H1 (cell line): Measurements from ENCODE around the gene FAT3. TPM values are rescaled to one million over a fixed set of nuclear protein-coding genes. Genes with fewer than 3 reads are reported as not detected.

Source experiments
- CTCF ChIA-PET: fragments of 300-600 bp; sonication (Branson Sonifier 250); formaldehyde crosslinking; loops from one replicate; lab custom pipeline; 2021; ENCODE audit not compliant: partially characterized antibody; lab: Charles Lee
- POLR2A ChIA-PET: fragments of 300-600 bp; sonication (Branson Sonifier 250); formaldehyde crosslinking; loops from one replicate; lab custom pipeline; 2021; ENCODE audit warnings: inconsistent platforms; ENCODE audit not compliant: partially characterized antibody; lab: Charles Lee
- DNase-seq, 2 experiments: peaks; one replicate each; pipeline versions ENCODE4 v3.0.0 to v3.0.0-alpha.2; 2010 to 2022; ENCODE audit warnings: low spot score in 2 of 2, low read depth in 1 of 2, mixed read lengths in 1 of 2
- FAIRE-seq: peaks from 2 replicates; lab custom pipeline; 2011; peaks lifted over from hg19 to GRCh38; lab: Jason Lieb, UNC
- H2AFZ ChIP-seq: 2 replicates; pipeline ENCODE4 v1.8.1; 2012; ENCODE audit warnings: low read length, inconsistent platforms
- H2AK5ac ChIP-seq: 2 replicates; pipeline ENCODE4 v1.6.1; 2013; ENCODE audit warnings: low read depth, low read length
- H2BK120ac ChIP-seq: replicated peaks from 2 replicates; pipeline ENCODE3; 2013; ENCODE audit warnings: low read depth, low read length, inconsistent platforms
- H2BK12ac ChIP-seq: 2 replicates; pipeline ENCODE4 v1.6.1; 2013; ENCODE audit warnings: low read depth, low read length
- H2BK15ac ChIP-seq: 2 replicates; pipeline ENCODE4 v1.6.1; 2013; ENCODE audit warnings: low read length
- H2BK20ac ChIP-seq: 2 replicates; pipeline ENCODE4 v1.6.1; 2013; ENCODE audit warnings: low read length
- H2BK5ac ChIP-seq: 2 replicates; pipeline ENCODE4 v1.6.1; 2013; ENCODE audit warnings: low read depth, low read length
- H3K14ac ChIP-seq: 2 replicates; pipeline ENCODE4 v1.6.1; 2013; ENCODE audit warnings: inconsistent platforms; ENCODE audit not compliant: insufficient read length
- H3K18ac ChIP-seq: 2 replicates; pipeline ENCODE4 v1.6.1; 2013; ENCODE audit warnings: low read length; ENCODE audit errors: extremely low read depth
- H3K23ac ChIP-seq: 2 replicates; pipeline ENCODE4 v1.6.1; 2013; ENCODE audit warnings: inconsistent platforms; ENCODE audit not compliant: insufficient read length
- H3K23me2 ChIP-seq: 2 replicates; pipeline ENCODE4 v1.6.1; 2013; ENCODE audit warnings: low read depth, low read length
- H3K27ac ChIP-seq: 2 replicates; pipeline ENCODE4 v1.6.1; 2011; ENCODE audit warnings: low read depth, low read length, inconsistent platforms
- H3K27me3 ChIP-seq, 4 experiments: replicated peaks in 1 of 4; 1 replicate in 1 of 4; 2 replicates in 3 of 4; pipeline versions ENCODE4 v1.6.1 to v1.8.1; 2011 to 2013; ENCODE audit warnings: low read length in 3 of 4, mild to moderate bottlenecking in 3 of 4, inconsistent platforms in 2 of 4, mixed read lengths in 2 of 4, moderate library complexity in 1 of 4; ENCODE audit not compliant: control insufficient read depth in 3 of 4, insufficient read depth in 3 of 4; ENCODE audit errors: extremely low read depth in 1 of 4
- H3K36me3 ChIP-seq, 4 experiments: 2 replicates each; pipeline versions ENCODE4 v1.6.1 to v1.8.1; 2011 to 2013; ENCODE audit warnings: mild to moderate bottlenecking in 4 of 4, low read length in 3 of 4, moderate library complexity in 2 of 4, control low read depth in 1 of 4, inconsistent platforms in 1 of 4; ENCODE audit not compliant: insufficient read depth in 4 of 4, control insufficient read depth in 2 of 4
- H3K4ac ChIP-seq: replicated peaks from 2 replicates; pipeline ENCODE3; 2013; ENCODE audit warnings: low read length, low read depth, mixed read lengths, inconsistent platforms; ENCODE audit not compliant: insufficient read length
- H3K4me1 ChIP-seq, 4 experiments: replicated peaks in 1 of 4; 1 replicate in 1 of 4; 2 replicates in 3 of 4; pipeline versions ENCODE4 v1.6.1 to v1.8.1; 2011 to 2013; ENCODE audit warnings: low read length in 3 of 4, inconsistent platforms in 2 of 4, mixed read lengths in 1 of 4; ENCODE audit not compliant: insufficient read depth in 4 of 4, control insufficient read depth in 3 of 4
- H3K4me2 ChIP-seq, 2 experiments: 2 replicates each; pipeline versions ENCODE4 v1.6.1 to v1.8.1; 2011 to 2013; ENCODE audit warnings: low read depth in 2 of 2, low read length in 2 of 2, control low read depth in 1 of 2, inconsistent platforms in 1 of 2, mild to moderate bottlenecking in 1 of 2; ENCODE audit not compliant: insufficient read depth in 1 of 2
- H3K4me3 ChIP-seq, 4 experiments: fragments of 200-600, 300-600 bp in 1 of 4; sonication (generic), shearing (Covaris generic), sonication (Bioruptor Twin) in 1 of 4; 2 replicates each; pipeline versions ENCODE4 v1.5.1 to v1.8.1; 2011 to 2016; ENCODE audit warnings: low read length in 4 of 4, low read depth in 3 of 4, control low read depth in 2 of 4, inconsistent platforms in 2 of 4, mild to moderate bottlenecking in 2 of 4, mixed read lengths in 1 of 4, moderate library complexity in 1 of 4; ENCODE audit not compliant: insufficient read depth in 2 of 4; ENCODE audit errors: extremely low read depth in 1 of 4
- H3K56ac ChIP-seq: replicated peaks from 2 replicates; pipeline ENCODE3; 2013; ENCODE audit warnings: low read depth, mild to moderate bottlenecking, mixed read lengths, low read length, inconsistent platforms; ENCODE audit not compliant: insufficient read length
- H3K79me1 ChIP-seq: 2 replicates; pipeline ENCODE4 v1.6.1; 2013; ENCODE audit warnings: low read depth, low read length, control low read depth
- H3K79me2 ChIP-seq, 2 experiments: 2 replicates each; pipeline versions ENCODE4 v1.6.1 to v1.8.1; 2012 to 2013; ENCODE audit warnings: low read length in 2 of 2, mild to moderate bottlenecking in 2 of 2, inconsistent platforms in 1 of 2; ENCODE audit not compliant: insufficient read depth in 2 of 2, control insufficient read depth in 1 of 2
- H3K9ac ChIP-seq, 4 experiments: replicated peaks in 1 of 4; 1 replicate in 1 of 4; 2 replicates in 3 of 4; pipeline versions ENCODE4 v1.6.1 to v1.8.1; 2011 to 2013; ENCODE audit warnings: low read depth in 3 of 4, low read length in 3 of 4, control low read depth in 2 of 4, mild to moderate bottlenecking in 2 of 4, moderate library complexity in 2 of 4, inconsistent platforms in 1 of 4; ENCODE audit errors: extremely low read depth in 1 of 4
- H3K9me3 ChIP-seq, 2 experiments: 2 replicates each; pipeline versions ENCODE4 v1.6.1 to v1.8.1; 2012 to 2013; ENCODE audit warnings: mild to moderate bottlenecking in 2 of 2, moderate library complexity in 2 of 2, control low read depth in 1 of 2, inconsistent platforms in 1 of 2, low read depth in 1 of 2, low read length in 1 of 2, mixed read lengths in 1 of 2; ENCODE audit not compliant: insufficient read depth in 2 of 2
- H4K20me1 ChIP-seq, 2 experiments: replicated peaks in 1 of 2; 2 replicates each; pipeline versions ENCODE3 to v1.8.1; 2011 to 2013; ENCODE audit warnings: inconsistent platforms in 2 of 2, low read length in 2 of 2, mild to moderate bottlenecking in 1 of 2; ENCODE audit not compliant: insufficient read depth in 2 of 2, control insufficient read depth in 1 of 2
- H4K5ac ChIP-seq: 2 replicates; pipeline ENCODE4 v1.6.1; 2013; ENCODE audit warnings: low read length, low read depth, mixed read lengths, inconsistent platforms; ENCODE audit not compliant: insufficient read length
- H4K8ac ChIP-seq: 2 replicates; pipeline ENCODE4 v1.8.0; 2013; ENCODE audit warnings: mild to moderate bottlenecking, moderate library complexity, low read length, inconsistent platforms; ENCODE audit not compliant: insufficient read depth; ENCODE audit errors: extremely low read depth
- H4K91ac ChIP-seq: replicated peaks from 2 replicates; pipeline ENCODE3; 2013; ENCODE audit warnings: low read length, mixed read lengths, inconsistent platforms; ENCODE audit not compliant: insufficient read length
- CTCF ChIP-seq, 3 experiments: IDR thresholded peaks; 1 replicate in 2 of 3; 2 replicates in 1 of 3; pipeline versions ENCODE4 v1.5.1 to v1.6.1; 2011; ENCODE audit warnings: low read length in 3 of 3, mild to moderate bottlenecking in 3 of 3, inconsistent platforms in 2 of 3, low read depth in 1 of 3, moderate library complexity in 1 of 3; ENCODE audit not compliant: insufficient read depth in 1 of 3; ENCODE audit errors: control extremely low read depth in 1 of 3
- POU5F1 ChIP-seq: IDR thresholded peaks from 2 replicates; pipeline ENCODE4 v1.6.1; 2011; ENCODE audit warnings: low read depth, mild to moderate bottlenecking, low read length, moderate library complexity
- RBBP5 ChIP-seq: IDR thresholded peaks from 2 replicates; pipeline ENCODE4 v1.7.1; 2012; ENCODE audit warnings: low read depth, mild to moderate bottlenecking, inconsistent platforms, low read length, moderate library complexity, borderline replicate concordance
- SUZ12 ChIP-seq: fragments of 200-600 bp; sonication (generic); IDR thresholded peaks from 2 replicates; pipeline ENCODE4 v1.6.1; 2012; ENCODE audit warnings: mild to moderate bottlenecking, inconsistent platforms, low read length, moderate library complexity, mixed read lengths
- TCF12 ChIP-seq: IDR thresholded peaks from 2 replicates; pipeline ENCODE4 v1.6.1; 2011; ENCODE audit warnings: low read depth, mild to moderate bottlenecking, low read length
- WGBS, 2 experiments: shearing (Covaris generic) in 1 of 2; methylation state at CpG; one replicate each; pipeline versions ENCODE4 v1.1.6 to v1.1.7; 2013 to 2015; ENCODE audit warnings: low lambda C conversion rate in 2 of 2, mixed read lengths in 2 of 2, inconsistent platforms in 1 of 2, low coverage in 1 of 2, missing lambda C conversion rate in 1 of 2; ENCODE audit not compliant: insufficient replicate concordance in 2 of 2, insufficient coverage in 1 of 2, insufficient read length in 1 of 2; ENCODE audit errors: extremely low coverage in 1 of 2, missing lambda C conversion rate in 1 of 2; 5-methylcytosine and 5-hydroxymethylcytosine counted together
- polyA plus RNA-seq, 7 experiments: library from polyadenylated mRNA; depleted of rRNA in 3 of 7; stranded (reverse) in 5 of 7; unstranded in 2 of 7; fragments of >200 nt in 5 of 7; fragments of 200-250 nt in 2 of 7; gene quantifications; 1 replicate in 5 of 7; 2 replicates in 1 of 7; 4 replicates in 1 of 7; pipeline versions ENCODE4 v1.2.1 to v1.2.3, GENCODE V29; 2011 to 2013; ENCODE audit warnings: missing spikeins in 2 of 7, mixed read lengths in 2 of 7
- total RNA-seq: library from RNA; stranded (reverse); fragmentation: NEBNext Ultra II Directional; extraction: Animal tissue kit (Norgen Biotek cat#: 25700); gene quantifications from 2 replicates; pipeline ENCODE4 v1.2.1, GENCODE V29; 2021
- TF ChIP-seq, protein P1 (sequence below): IDR thresholded peaks from 2 replicates; pipeline ENCODE4 v1.6.1; 2012; ENCODE audit warnings: inconsistent platforms

The FAT3 gene
- total and polyA plus RNA-seq, 2 of the 8 experiments (the other 6 are each of a cell fraction or from before 2014, with no cell fraction given): 7.2 to 18.4 TPM

DNA sequence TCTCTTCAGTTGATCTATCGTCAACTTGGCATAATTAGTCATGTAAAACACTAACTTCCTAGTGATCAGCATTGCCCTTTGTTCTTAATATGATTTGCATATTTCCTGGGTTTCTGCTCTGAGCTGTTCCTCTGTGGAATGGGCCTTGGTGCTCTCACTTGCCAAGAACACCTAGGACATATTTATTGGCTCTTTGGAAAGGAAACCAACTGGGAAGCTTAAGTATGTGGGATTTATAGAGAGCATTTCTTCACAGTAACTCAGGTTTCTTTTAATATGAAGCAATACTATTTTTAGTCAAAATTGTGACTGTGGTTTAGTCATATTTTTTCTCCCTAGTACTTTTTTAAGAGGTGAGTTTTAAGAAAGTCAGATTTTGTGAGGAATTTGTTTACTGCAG lies 28.8 kb downstream of the FAT3 start:
- H3K9me3 ChIP-seq: no peaks in the 10 kb centered on the region
- peak overlapping the region; percentile 41; the same call in 1 of the 2 replicates for H2BK5ac ChIP-seq
- H3K36me3 ChIP-seq: no peaks in the 10 kb centered on the region
- H2AK5ac ChIP-seq: no peak overlapping the region
- H3K14ac ChIP-seq: no peak overlapping the region
- no peak overlapping the region for H4K91ac ChIP-seq
- peaks cover 0 to 15% (median 4%) of the 10 kb centered on the region in 4 experiments; a peak in 4 of 7 replicates for H3K4me1 ChIP-seq
- H3K56ac ChIP-seq: no peak overlapping the region
- no peak overlapping the region for H3K4me3 ChIP-seq
- no peak overlapping the region for H3K4me2 ChIP-seq
- no peak overlapping the region for H4K8ac ChIP-seq
- H3K18ac ChIP-seq: no peak overlapping the region
- no peaks in the 10 kb centered on the region for H3K79me1 ChIP-seq
- ChIA-PET CTCF (interaction anchor here (0.9 to 1.5 kb wide), 3 partner anchors 11 to 117 kb away, joined by 3 read pairs; no protein-coding TSS in a partner anchor), POLR2A (interaction anchor here (0.6 to 1.4 kb wide), 3 partner anchors 16 to 54 kb away, joined by 4 to 5 read pairs (median 5); no protein-coding TSS in a partner anchor)
- no peak overlapping the region for H3K27ac ChIP-seq
- no peaks in the 10 kb centered on the region for H3K23me2 ChIP-seq
- 0 out of 2 replicates have a peak overlapping the region, but pooled peaks have one; percentile 8 for H2BK20ac ChIP-seq
- no peak overlapping the region for H2BK120ac ChIP-seq
- FAIRE-seq: peak; percentile 28
- H2AFZ ChIP-seq: no peak overlapping the region
- no peaks in the 10 kb centered on the region for H3K27me3 ChIP-seq
- H4K5ac ChIP-seq: no peak overlapping the region
- no peak overlapping the region for H3K4ac ChIP-seq
- no peak overlapping the region for H3K9ac ChIP-seq
- no peak for DNase-seq
- WGBS, 2 experiments: 53% methylated on average over 1 of the region's 1 CpG; no CpG with 5 or more reads in 1 of the 2 experiments
- H3K79me2 ChIP-seq: peaks cover 0 to 10% of the 10 kb centered on the region in 2 experiments; a peak in 2 of 4 replicates
- no peaks in the 10 kb centered on the region for H4K20me1 ChIP-seq
- no peak overlapping the region for H3K23ac ChIP-seq
- H2BK15ac ChIP-seq: no peak overlapping the region
- H2BK12ac ChIP-seq: no peak overlapping the region; the same call in 1 of the 2 replicates
- no peak for TF ChIP-seq RBBP5
- TF ChIP-seq CTCF (IDR thresholded peaks at IDR 0.05; ENCODE audit: control extremely low read depth in 1 of 3, insufficient read depth in 1 of 3, low read depth in 1 of 3, low read length in 3 of 3): no peak
- TF ChIP-seq, protein P1, sequence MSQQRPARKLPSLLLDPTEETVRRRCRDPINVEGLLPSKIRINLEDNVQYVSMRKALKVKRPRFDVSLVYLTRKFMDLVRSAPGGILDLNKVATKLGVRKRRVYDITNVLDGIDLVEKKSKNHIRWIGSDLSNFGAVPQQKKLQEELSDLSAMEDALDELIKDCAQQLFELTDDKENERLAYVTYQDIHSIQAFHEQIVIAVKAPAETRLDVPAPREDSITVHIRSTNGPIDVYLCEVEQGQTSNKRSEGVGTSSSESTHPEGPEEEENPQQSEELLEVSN: no peak
- TF ChIP-seq SUZ12: no peak
- no peak for TF ChIP-seq TCF12
- no peak for TF ChIP-seq POU5F1
